Activated T-cell treated with anti-CD3 and anti-CD28 coated beads for 24 hours (primary cell): Measurements from ENCODE around the gene PDXDC1.
"Not testable (repeated sequence)": the region's sequence is repeated elsewhere in the genome, so short reads cannot be mapped to it uniquely, and the experiment has no call there.

Experiments
- DNase-seq: peaks from one replicate; pipeline ENCODE4 v3.0.0-alpha.2; 2020; ENCODE audit warnings: low read depth

Gene PDXDC1

GRCh38 chr16:15071916-15072769 lies 97.3 kb downstream of the PDXDC1 start:
- DNase-seq: not testable (repeated sequence)

- DNase-seq: no peak
Measured at GRCh38 chr16:15073101-15073500, 98.3 kb downstream of the PDXDC1 start.

GRCh38 chr16:15076161-15076560 lies 101.3 kb downstream of the PDXDC1 start:
- not testable (repeated sequence) for DNase-seq

- DNase-seq: not testable (repeated sequence)
Measured at GRCh38 chr16:15080883-15081282, 106.1 kb downstream of the PDXDC1 start.

- not testable (repeated sequence) for DNase-seq
Measured at GRCh38 chr16:15082788-15083187, 108.0 kb downstream of the PDXDC1 start.

GRCh38 chr16:15090663-15091269 lies 115.9 kb downstream of the PDXDC1 start:
- not testable (repeated sequence) for DNase-seq

GRCh38 chr16:15093571-15093954 lies 118.7 kb downstream of the PDXDC1 start:
- DNase-seq: not testable (repeated sequence)

- DNase-seq: peak; percentile 85
Measured at GRCh38 chr16:15093955-15094827, 119.4 kb downstream of the PDXDC1 start, which contains the start of gene RRN3. Gene RRN3, minus strand, starts transcription at chr16:15094272. Its CDS starts 39 bp downstream, at chr16:15094233.

GRCh38 chr16:15096583-15096972 lies 121.8 kb downstream of the PDXDC1 start:
- not testable (repeated sequence) for DNase-seq

GRCh38 chr16:15099366-15099909 lies 124.6 kb downstream of the PDXDC1 start:
- not testable (repeated sequence) for DNase-seq

- DNase-seq: not testable (repeated sequence)
Measured at GRCh38 chr16:15100372-15100987, 125.7 kb downstream of the PDXDC1 start.

- not testable (repeated sequence) for DNase-seq
Measured at GRCh38 chr16:15127641-15128425, 153.0 kb downstream of the PDXDC1 start.

- DNase-seq: not testable (repeated sequence)
Measured at GRCh38 chr16:15130256-15130932, 155.6 kb downstream of the PDXDC1 start.

GRCh38 chr16:15130943-15131700 lies 156.3 kb downstream of the PDXDC1 start:
- not testable (repeated sequence) for DNase-seq

GRCh38 chr16:15132719-15133428 lies 158.0 kb downstream of the PDXDC1 start:
- DNase-seq: not testable (repeated sequence)

GRCh38 chr16:15133554-15133953 lies 158.7 kb downstream of the PDXDC1 start:
- DNase-seq: not testable (repeated sequence)

- not testable (repeated sequence) for DNase-seq
Measured at GRCh38 chr16:15134752-15135482, 160.1 kb downstream of the PDXDC1 start.
